OCI-LY3 (cell line): ENCODE measurements around the gene TSPAN9.

Experiments
- EZH2phosphoT487 ChIP-seq: fragments of 200-600 bp; shearing (Covaris generic); IDR thresholded peaks from 2 replicates; pipeline ENCODE4 v1.6.1; 2018; ENCODE audit warnings: antibody characterized with exemption, mixed run types, low read depth
- TF ChIP-seq, protein P1 (sequence below): fragments of 200-600, 300-600 bp; sonication (generic); IDR thresholded peaks from 2 replicates; pipeline ENCODE4 v1.5.1; 2014; ENCODE audit warnings: antibody characterized with exemption, low read length, low read depth

DNA sequence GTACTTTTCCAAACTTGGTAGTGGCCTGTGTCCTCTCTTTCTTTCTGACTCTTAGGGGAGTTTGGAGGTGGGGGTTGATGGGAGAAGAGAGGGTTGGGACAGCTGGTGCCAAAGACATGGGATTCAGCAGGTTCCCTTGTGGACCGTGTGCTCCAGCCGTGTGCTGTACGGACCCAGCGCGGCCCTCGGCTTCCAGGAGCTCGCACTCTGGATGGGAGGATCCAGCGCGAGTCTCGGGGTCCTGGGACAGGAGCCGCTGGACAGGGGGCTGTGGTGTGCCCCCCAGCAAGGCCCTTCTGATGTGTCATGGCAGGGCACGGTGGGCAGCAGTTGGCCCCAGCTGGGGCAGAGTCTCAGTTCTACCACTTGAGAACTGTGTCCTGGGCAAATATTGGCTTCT is 45.0 kb upstream of the TSPAN9 start:
- TF ChIP-seq EZH2phosphoT487, result no peak
- TF ChIP-seq, protein P1, sequence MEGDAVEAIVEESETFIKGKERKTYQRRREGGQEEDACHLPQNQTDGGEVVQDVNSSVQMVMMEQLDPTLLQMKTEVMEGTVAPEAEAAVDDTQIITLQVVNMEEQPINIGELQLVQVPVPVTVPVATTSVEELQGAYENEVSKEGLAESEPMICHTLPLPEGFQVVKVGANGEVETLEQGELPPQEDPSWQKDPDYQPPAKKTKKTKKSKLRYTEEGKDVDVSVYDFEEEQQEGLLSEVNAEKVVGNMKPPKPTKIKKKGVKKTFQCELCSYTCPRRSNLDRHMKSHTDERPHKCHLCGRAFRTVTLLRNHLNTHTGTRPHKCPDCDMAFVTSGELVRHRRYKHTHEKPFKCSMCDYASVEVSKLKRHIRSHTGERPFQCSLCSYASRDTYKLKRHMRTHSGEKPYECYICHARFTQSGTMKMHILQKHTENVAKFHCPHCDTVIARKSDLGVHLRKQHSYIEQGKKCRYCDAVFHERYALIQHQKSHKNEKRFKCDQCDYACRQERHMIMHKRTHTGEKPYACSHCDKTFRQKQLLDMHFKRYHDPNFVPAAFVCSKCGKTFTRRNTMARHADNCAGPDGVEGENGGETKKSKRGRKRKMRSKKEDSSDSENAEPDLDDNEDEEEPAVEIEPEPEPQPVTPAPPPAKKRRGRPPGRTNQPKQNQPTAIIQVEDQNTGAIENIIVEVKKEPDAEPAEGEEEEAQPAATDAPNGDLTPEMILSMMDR, result no peak
